IPS-NIHi7 (cell line): ENCODE measurements around the gene ZBTB5.
A peak's percentile ranks its signal among the peaks of the same experiment; 100 is the strongest.
"Not testable (repeated sequence)": the region's sequence is repeated elsewhere in the genome, so short reads cannot be mapped to it uniquely, and the experiment has no call there.

Source experiments
- DNase-seq: peaks from one replicate; pipeline ENCODE4 v3.0.0; 2012; ENCODE audit warnings: mixed read lengths; ENCODE audit errors: extremely low spot score

ZBTB5 gene

DNA sequence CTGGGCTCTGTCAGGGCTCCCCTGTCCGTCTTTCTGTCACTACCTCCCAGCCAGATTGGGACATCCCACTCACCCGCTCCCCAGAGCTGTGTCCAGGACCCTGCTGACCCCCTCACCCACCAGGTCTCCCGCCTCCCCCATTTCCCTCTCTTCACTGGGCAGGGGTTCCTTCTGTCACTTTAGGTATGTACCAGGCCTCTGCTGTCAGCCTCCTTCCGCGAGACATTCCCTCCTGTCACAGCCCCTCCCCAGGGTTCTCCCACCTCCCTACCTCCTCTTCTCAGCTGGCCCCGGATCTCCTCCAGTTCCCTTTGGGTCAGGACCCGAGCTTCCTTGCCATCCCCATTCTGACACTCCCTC is 21.0 kb upstream of the ZBTB5 start:
- DNase-seq: no peak

DNA sequence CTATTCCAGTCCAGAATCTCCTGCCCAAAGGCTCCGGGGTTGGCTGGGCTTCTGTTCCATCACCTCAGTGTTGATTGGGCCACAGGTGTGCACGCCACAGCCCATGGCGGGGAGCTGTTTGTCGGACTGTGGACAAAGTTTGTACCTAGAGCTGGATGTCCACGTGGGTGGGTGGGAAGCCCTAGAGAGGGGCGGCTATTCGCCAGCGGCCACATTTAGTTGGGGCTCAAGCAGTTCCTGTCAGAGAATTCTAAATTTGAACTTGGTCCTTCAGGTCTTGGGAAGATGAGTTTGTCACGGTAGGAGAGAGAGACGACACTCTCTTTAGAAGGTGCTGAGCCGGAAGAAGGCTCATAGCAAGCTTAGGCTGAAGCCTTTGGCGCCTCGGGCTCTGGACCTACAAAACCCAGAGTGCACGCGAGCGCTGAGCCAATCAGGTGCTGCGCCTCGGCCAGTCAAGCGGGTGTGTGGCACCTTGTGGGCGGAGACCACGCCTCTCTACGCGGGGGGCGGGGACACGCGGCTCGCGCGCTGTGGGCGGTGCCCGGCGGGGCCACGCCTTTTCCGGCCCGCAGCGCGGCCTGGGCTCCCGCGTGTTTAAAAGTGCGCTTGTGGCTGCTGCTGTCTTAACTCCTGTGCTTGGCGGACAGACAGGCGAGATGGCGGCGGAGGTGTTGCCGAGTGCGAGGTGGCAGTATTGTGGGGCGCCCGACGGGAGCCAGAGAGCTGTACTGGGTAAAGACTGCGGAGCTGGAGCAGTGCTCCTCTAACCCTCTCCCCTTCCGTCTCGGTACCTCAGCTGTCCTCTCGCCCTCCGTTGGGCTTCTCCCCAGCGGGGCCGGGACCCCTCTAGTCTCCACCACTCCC is 20.4 kb upstream of the ZBTB5 start, which contains the start of gene POLR1E:
TSS of gene POLR1E (plus strand) at position 560 of the 867 bp plus-strand sequence. CDS start at position 660, 100 bp downstream.
- DNase-seq: peak; percentile 100

GRCh38 chr9:37480759-37481158 is 15.5 kb upstream of the ZBTB5 start:
- DNase-seq: no peak

- DNase-seq: not testable (repeated sequence)
Observed at GRCh38 chr9:37477987-37478619, 12.9 kb upstream of the ZBTB5 start.

GRCh38 chr9:37477443-37477842 is 12.2 kb upstream of the ZBTB5 start:
- not testable (repeated sequence) for DNase-seq

DNA sequence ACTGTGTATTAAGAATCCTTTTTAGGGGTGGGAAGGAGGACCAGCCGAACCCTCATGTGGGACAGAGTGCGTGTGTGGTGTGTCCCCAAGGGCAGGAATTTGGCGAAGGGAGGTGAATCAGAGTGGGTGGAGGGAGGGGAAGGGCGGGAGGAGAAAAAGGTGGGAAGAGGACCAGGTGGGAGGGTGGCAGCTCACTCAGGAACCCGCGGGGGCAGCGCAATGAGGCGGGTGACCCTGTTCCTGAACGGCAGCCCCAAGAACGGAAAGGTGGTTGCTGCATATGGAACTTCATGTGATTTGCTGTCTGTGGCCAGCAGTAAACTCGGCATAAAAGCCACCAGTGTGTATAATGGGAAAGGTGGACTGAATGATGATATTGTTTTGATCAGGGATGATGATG is 11.7 kb upstream of the ZBTB5 start:
- no peak for DNase-seq

DNA sequence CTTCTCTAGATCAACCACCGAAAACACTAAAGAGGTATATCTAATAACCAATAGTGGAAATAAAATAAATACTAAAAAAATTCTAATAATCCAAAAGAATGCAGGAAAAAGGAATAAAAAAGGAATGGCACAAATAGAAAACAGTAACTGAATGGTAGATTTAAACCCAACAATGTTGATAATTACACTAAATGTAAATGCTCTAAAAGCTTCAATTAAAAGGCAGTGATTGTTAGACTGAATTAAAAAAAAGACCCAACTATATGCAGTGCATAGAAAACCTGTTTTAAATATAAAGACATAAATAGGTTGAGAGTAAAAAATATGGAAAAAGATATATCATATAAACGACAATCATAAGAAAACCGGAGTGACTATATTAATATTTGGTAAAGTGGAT is 9.2 kb upstream of the ZBTB5 start:
- no peak for DNase-seq

GRCh38 chr9:37473982-37474381 is 8.7 kb upstream of the ZBTB5 start:
- DNase-seq: not testable (repeated sequence)

- DNase-seq: peak; percentile 65
Observed at GRCh38 chr9:37471942-37472684, 6.9 kb upstream of the ZBTB5 start.

GRCh38 chr9:37468620-37469019 is 3.4 kb upstream of the ZBTB5 start:
- no peak for DNase-seq

DNA sequence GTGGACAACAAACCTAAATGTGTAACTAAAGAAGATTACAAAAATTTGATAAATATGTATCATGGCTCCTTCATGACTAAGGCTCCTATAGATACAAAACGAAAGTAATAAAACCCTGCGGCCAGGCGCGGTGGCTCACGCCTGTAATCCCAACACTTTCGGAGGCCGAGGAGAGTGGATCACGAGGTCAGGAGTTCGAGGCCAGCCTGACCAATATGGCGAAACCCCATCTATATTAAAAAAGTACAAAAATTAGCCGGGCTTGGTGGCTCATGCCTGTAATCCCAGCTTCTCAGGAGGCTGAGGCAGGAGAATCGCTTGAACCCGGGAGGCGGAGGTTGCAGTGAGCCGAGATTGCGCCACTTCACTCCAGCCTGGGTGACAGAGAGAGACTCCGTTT is 2.3 kb upstream of the ZBTB5 start:
- DNase-seq: not testable (repeated sequence)

GRCh38 chr9:37466037-37466709 is 923 bp upstream of the ZBTB5 start:
- DNase-seq: peak; percentile 51

DNA sequence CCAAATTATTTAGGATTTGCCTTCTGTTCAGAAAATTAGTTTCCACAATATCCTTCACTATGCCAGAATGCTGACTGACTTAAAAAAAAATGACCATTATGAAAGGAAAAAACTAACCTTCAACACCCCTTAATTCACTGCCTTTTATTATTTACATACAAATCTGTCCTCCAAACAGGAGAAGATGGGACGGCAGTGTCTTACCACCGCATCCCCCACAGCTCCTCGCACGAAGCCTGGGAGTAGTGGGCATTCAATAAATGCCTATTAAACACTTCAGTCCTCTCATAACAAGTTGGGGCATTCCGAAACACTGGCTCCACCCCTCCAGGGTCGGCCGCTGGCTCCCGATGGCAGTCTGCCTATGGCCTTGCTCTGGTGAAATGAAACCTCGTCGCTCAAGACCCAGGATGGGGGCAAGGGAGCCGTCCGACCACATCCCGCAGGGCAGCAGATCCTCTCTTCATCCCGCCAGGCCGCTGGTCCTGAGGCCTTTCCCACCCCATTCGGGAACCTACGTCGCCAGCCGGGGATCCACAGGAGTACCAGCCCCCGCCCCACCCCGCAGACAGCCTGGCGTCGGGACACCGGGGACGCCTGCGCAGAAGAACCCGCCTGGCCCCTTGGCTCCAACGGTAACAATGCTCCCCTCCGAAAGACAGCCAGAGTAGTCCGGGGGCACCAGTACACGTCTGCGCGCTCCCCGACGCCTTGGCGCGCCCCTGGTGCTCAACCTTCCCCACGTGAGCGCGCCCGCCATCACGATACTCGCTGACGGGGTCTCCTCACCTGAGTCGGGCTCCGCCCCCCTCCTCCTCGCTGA is 613 bp downstream of the ZBTB5 start:
- no peak for DNase-seq

DNA sequence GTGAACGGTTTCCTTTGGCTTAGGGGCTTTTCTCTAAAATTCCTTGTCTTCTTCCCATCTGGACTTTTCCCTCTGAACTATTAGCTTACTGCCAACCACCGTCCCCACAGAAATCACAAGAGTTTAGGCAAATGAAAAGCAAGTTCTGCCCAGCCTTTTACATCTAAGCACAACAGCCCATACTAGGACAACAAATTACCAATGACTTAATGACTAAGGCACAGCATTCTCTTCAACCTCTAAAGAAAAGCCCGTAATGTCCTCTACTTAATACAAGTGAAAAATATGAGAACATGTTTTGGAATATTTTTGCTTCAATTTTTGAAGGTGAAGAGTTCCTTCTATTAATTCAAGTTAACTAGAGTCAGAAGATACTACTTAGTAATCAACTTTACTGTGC is 1.2 kb downstream of the ZBTB5 start:
- DNase-seq: no peak

DNA sequence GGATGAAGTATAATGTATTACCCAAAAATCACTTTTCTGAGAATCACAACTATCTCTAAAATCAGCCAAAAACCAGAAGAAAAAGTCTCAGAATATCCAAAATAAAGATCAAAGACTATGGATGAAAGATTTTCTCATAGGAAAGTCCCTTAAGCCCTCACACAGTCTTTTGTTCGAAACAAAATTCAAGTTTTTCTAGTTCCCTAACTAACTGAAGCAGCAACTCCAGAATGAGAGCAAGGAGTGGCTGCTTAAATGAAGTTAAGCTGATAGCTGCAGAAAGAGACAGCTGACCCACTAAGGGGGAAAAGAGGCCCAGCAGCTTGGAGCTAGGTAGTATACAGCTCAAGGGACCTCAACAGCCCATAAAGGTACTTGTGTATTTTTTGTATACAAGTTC is 8.4 kb downstream of the ZBTB5 start:
- no peak for DNase-seq

- no peak for DNase-seq
Observed at GRCh38 chr9:37455884-37456647, 9.2 kb downstream of the ZBTB5 start.

- no peak for DNase-seq
Observed at GRCh38 chr9:37454238-37454637, 11.0 kb downstream of the ZBTB5 start.

GRCh38 chr9:37453827-37454226 is 11.4 kb downstream of the ZBTB5 start:
- DNase-seq: no peak

DNA sequence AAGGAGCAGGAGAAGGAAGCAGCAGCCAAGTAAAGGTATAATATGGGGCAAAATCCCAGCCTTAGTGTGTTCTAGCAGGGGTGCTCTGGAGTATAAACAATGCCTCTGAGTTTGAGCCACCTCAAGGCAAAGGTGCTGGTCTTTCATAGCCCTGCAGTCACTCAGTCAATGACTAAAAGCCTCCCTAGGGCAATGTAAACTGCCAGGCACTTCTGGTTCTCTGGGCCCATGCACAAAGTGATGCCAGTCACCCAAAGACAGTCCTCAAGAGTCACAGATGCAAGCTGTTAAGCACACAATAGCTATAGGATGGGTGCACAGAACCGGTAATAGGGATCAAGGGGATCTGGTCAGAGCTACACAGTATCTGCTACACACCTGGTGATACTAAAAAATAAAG is 12.6 kb downstream of the ZBTB5 start:
- DNase-seq: no peak

GRCh38 chr9:37451628-37452027 is 13.6 kb downstream of the ZBTB5 start:
- DNase-seq: no peak
